OCI-LY7 (cell line): ENCODE measurements around the gene KCNMA1. TPM values are rescaled to one million over a fixed set of nuclear protein-coding genes. Genes with fewer than 3 reads are reported as not detected.

Experiments
- BruUV-seq: library from RNA; stranded (reverse); fragments of 400-500 nt; replicated peaks from 2 replicates; lab custom pipeline; 2021; lab: Mats Ljungman, UMichigan
- CTCF ChIA-PET: fragments of 300-600 bp; sonication (Branson Sonifier 250); formaldehyde crosslinking; loops from one replicate; lab custom pipeline; 2022; ENCODE audit warnings: antibody characterized with exemption; ENCODE audit not compliant: unreplicated experiment; lab: Charles Lee
- POLR2A ChIA-PET: fragments of 300-600 bp; sonication (Branson Sonifier 250); formaldehyde crosslinking; loops from one replicate; lab custom pipeline; 2022; ENCODE audit warnings: antibody characterized with exemption; lab: Charles Lee
- DNase-seq: peaks from one replicate; pipeline ENCODE4 v3.0.0-alpha.2; 2015; ENCODE audit warnings: low spot score
- H2AFZ ChIP-seq: fragments of 200-600 bp; sonication (generic), shearing (Covaris generic); 2 replicates; pipeline ENCODE4 v1.6.1; 2014; ENCODE audit warnings: mild to moderate bottlenecking, antibody characterized with exemption, low read length, moderate library complexity
- H3K27ac ChIP-seq: fragments of 200-600 bp; sonication (generic); 2 replicates; pipeline ENCODE4 v1.5.1; 2014; ENCODE audit warnings: mixed run types, low read depth, mild to moderate bottlenecking, moderate library complexity, low read length, inconsistent platforms; ENCODE audit not compliant: poor library complexity, severe bottlenecking
- H3K36me3 ChIP-seq: fragments of 200-600 bp; sonication (generic); 2 replicates; pipeline ENCODE4 v1.6.1; 2014; ENCODE audit warnings: mild to moderate bottlenecking, antibody characterized with exemption, low read length, moderate library complexity, mixed read lengths; ENCODE audit not compliant: insufficient read depth
- H3K4me1 ChIP-seq: fragments of 200-600 bp; sonication (generic); 2 replicates; pipeline ENCODE4 v1.5.1; 2014; ENCODE audit warnings: mild to moderate bottlenecking, low read length; ENCODE audit not compliant: insufficient read depth, poor library complexity, severe bottlenecking
- H3K4me2 ChIP-seq: fragments of 200-600 bp; sonication (generic); 2 replicates; pipeline ENCODE4 v1.6.1; 2014; ENCODE audit warnings: mild to moderate bottlenecking, low read length
- H3K4me3 ChIP-seq: fragments of 200-600 bp; sonication (generic); 2 replicates; pipeline ENCODE4 v1.5.1; 2014; ENCODE audit warnings: mild to moderate bottlenecking, low read depth, low read length; ENCODE audit not compliant: poor library complexity, severe bottlenecking
- H3K79me2 ChIP-seq: fragments of 200-600 bp; sonication (generic); 2 replicates; pipeline ENCODE4 v1.6.1; 2016; ENCODE audit warnings: low read depth, mild to moderate bottlenecking, low read length, moderate library complexity, mixed read lengths; ENCODE audit not compliant: insufficient read depth
- H3K9me2 ChIP-seq: fragments of 200-600 bp; sonication (generic); 2 replicates; pipeline ENCODE4 v1.6.1; 2016; ENCODE audit warnings: mild to moderate bottlenecking, low read length, mixed read lengths; ENCODE audit not compliant: insufficient read depth
- H3K9me3 ChIP-seq: fragments of 200-600 bp; sonication (generic); 2 replicates; pipeline ENCODE4 v1.6.1; 2014; ENCODE audit warnings: mild to moderate bottlenecking, mixed run types, low read length, mixed read lengths
- H4K20me1 ChIP-seq: fragments of 200-600 bp; sonication (generic); 2 replicates; pipeline ENCODE4 v1.6.1; 2014; ENCODE audit warnings: mild to moderate bottlenecking, antibody characterized with exemption, low read length, moderate library complexity, mixed read lengths; ENCODE audit not compliant: insufficient read depth
- EZH2phosphoT487 ChIP-seq: fragments of 200-600 bp; sonication (generic); IDR thresholded peaks from 2 replicates; pipeline ENCODE4 v1.6.1; 2018; ENCODE audit warnings: low read depth, borderline replicate concordance, mild to moderate bottlenecking, mixed run types, antibody characterized with exemption, low read length, moderate library complexity, mixed read lengths
- intact Hi-C: fragments of 100-400 bp; cut with micrococcal nuclease; formaldehyde crosslinking; loops from one replicate; pipeline ENCODE4 v1.10.0; 2022; ENCODE audit not compliant: unreplicated experiment
- total RNA-seq, 2 experiments: library from RNA; depleted of rRNA in 1 of 2; stranded (reverse); fragments of >200 nt in 1 of 2; shearing (Covaris generic) in 1 of 2; gene quantifications; 2 replicates each; pipeline ENCODE4 v1.2.3, GENCODE V29; 2014 to 2022
- TF ChIP-seq, protein P1 (sequence below): fragments of 200-600 bp; sonication (generic); conservative IDR thresholded peaks from 2 replicates; pipeline ENCODE4 v1.5.1; 2014; ENCODE audit warnings: mild to moderate bottlenecking, antibody characterized with exemption, low read length, moderate library complexity, mixed read lengths

Gene KCNMA1
- total RNA-seq, 2 experiments from 2014 or later, result not detected

DNA sequence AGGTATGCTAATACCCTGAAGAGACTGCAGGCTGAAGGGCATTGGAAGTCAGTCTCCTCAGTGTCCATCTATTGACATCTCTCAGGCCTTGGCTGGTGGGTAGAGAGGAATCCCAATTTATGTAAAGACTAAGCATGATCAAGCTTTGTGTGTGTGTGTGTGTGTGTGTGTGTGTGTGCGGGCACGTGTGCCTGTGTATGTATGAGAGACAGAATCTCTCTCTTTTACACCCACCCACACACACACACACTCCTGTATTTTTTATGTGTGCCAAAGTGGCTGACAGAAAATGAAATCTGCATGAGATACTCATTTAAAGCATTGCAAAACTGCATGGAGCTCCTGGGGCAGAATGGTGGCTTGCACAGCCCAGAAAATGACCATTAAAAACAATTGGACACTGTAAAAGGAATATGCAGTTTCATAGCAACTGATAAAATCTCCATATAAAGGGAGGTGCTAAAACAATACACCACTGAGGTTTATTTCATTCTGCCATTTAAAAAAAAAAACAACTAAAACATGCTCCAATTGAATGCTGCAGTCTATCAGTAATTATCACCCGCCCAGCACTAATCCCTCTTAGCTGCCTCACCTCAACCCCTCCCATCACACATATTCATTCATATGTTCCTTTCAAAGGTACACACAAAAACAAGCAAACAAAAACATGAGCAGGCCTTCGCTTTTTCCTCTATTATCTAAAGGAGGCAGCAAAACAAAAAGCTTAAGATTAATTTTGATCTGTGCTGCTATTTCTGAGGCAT lies 385.0 kb downstream of the KCNMA1 start:
- no peaks in the 10 kb centered on the region for H4K20me1 ChIP-seq
- H2AFZ ChIP-seq, result no peak overlapping the region
- TF ChIP-seq EZH2phosphoT487, result no peak
- TF ChIP-seq, protein P1, sequence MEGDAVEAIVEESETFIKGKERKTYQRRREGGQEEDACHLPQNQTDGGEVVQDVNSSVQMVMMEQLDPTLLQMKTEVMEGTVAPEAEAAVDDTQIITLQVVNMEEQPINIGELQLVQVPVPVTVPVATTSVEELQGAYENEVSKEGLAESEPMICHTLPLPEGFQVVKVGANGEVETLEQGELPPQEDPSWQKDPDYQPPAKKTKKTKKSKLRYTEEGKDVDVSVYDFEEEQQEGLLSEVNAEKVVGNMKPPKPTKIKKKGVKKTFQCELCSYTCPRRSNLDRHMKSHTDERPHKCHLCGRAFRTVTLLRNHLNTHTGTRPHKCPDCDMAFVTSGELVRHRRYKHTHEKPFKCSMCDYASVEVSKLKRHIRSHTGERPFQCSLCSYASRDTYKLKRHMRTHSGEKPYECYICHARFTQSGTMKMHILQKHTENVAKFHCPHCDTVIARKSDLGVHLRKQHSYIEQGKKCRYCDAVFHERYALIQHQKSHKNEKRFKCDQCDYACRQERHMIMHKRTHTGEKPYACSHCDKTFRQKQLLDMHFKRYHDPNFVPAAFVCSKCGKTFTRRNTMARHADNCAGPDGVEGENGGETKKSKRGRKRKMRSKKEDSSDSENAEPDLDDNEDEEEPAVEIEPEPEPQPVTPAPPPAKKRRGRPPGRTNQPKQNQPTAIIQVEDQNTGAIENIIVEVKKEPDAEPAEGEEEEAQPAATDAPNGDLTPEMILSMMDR, result no peak
- intact Hi-C loops, result loop anchor here (5.0 kb wide), 1 partner anchor 390 kb away; no protein-coding TSS in a partner anchor
- H3K4me3 ChIP-seq, result no peak overlapping the region
- no TSS peak for BruUV-seq
- no peak overlapping the region for H3K4me2 ChIP-seq
- H3K9me3 ChIP-seq, result no peaks in the 10 kb centered on the region
- ChIA-PET CTCF (no interaction called here), POLR2A (no interaction called here)
- H3K27ac ChIP-seq, result no peak overlapping the region
- H3K36me3 ChIP-seq, result no peaks in the 10 kb centered on the region
- no peaks in the 10 kb centered on the region for H3K9me2 ChIP-seq
- no peak for DNase-seq
- no peaks in the 10 kb centered on the region for H3K4me1 ChIP-seq
- no peaks in the 10 kb centered on the region for H3K79me2 ChIP-seq

DNA sequence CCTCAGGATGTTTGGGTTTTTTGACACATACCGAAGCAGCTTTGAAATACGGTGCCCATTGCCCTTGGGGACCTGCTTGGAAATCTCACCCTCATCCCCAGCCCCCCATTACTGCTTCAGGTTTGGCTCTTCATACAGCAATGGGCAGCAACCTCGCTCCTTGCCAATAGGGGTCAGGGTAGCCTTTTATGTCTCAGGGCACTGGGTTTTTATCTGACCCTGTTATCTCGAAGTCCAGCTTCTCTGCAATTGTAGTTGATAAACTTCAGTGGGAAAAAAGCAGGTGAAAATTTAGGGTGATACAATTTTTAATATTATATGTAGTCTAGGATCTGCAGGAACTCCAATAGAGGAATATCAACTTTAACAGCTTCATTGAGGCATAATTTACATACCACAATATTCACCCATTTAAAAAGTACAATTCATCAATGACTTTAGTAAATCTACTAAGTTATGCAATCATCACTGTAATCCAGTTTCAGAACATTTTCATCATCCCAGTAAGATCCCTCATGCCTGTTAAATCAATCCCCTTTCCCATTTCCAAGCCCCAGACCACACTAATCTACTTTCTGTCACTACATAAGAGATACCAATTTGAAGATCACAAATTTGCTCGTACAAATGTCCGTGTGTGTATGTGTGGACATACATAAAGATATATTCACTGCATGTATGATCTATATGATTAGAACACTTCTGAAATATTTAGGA lies 386.2 kb downstream of the KCNMA1 start:
- Histone ChIP-seq H4K20me1 (no peaks in the 10 kb centered on the region), H3K4me3 (no peak overlapping the region), H3K9me2 (no peaks in the 10 kb centered on the region), H3K9me3 (no peaks in the 10 kb centered on the region), H2AFZ (no peak overlapping the region), H3K27ac (no peak overlapping the region), H3K4me1 (no peaks in the 10 kb centered on the region), H3K4me2 (no peak overlapping the region), H3K36me3 (no peaks in the 10 kb centered on the region), H3K79me2 (no peaks in the 10 kb centered on the region)
- TF ChIP-seq, protein P1, result peak; percentile 59
- no peak for TF ChIP-seq EZH2phosphoT487
- intact Hi-C loops, result loop anchor here (5.0 kb wide), 1 partner anchor 391 kb away; no protein-coding TSS in a partner anchor
- peak; percentile 1 for DNase-seq
- no TSS peak for BruUV-seq
- ChIA-PET CTCF (no interaction called here), POLR2A (no interaction called here)
